ENCODE data around the gene OTOP1. TPM values are rescaled to one million over a fixed set of nuclear protein-coding genes. Genes with fewer than 3 reads are reported as not detected.

The OTOP1 gene
- total and polyA plus RNA-seq, 4 donors: not detected

DNA sequence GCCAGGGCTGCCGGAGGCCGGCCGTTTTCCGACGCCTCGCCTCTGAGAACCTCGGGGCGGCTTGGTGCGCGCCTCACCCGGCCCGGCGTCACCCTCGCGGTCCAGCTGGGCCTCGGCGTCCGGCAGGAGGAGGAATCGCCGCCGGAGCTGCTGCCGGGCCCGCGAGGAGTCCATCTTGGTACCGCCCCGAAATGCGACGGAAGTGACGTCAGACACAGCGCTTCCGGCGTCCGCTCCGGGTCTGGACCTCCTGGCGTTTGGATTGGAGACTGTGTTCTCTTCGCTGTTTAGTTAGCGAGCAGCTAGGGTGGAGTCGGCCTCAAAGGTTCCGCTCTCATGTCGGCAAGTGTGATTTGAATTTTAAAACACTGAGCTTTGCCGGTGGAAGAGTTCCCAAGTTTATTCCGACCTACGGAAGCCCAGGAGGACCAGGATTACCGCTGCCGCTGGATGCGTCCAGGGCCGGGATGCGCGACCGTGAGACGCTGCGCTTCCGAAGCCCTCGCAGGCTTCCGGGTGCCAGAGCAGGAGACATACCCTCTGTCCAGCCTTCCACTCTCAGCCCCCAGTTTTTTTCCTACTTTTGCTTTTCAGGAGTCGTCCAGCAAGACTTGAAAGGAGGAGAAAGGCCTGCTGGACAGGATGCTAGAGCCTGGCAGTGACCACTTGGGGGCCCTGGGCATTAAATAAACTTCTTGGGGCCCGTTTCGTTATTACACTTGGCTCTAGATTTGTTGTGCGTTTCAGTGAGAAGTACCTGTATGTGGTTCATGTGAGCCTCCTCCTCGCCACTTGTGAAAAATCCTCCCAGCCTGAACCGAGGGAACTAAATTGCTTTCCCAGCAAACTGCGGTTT lies 21.5 kb upstream of the OTOP1 start, which contains the start of gene TMEM128:
Gene TMEM128 (minus strand): TSS at position 195 of the 856 bp plus-strand sequence. CDS start 21 bp downstream, at position 174.
- peak within 1 kb of the TSS; percentile 80 to 86 (median 83) for H3K4me3 ChIP-seq (ENCODE audit: low read depth in 1 of 3, low read length in 3 of 3)
- peaks cover 3 to 21% (median 15%) of the 10 kb centered on the region in 4 donors for H3K36me3 ChIP-seq (ENCODE audit: control insufficient read depth in 4 of 4, insufficient read depth in 3 of 4, low read depth in 1 of 4, low read length in 3 of 4)
- peak within 1 kb of the TSS; percentile 77 to 90 for H3K27ac ChIP-seq (ENCODE audit: low read depth in 1 of 2, low read length in 2 of 2)
- no peak for TF ChIP-seq FOXA2 (IDR thresholded peaks at IDR 0.05)
- peak; percentile 36 to 39 for TF ChIP-seq RXRA (IDR thresholded peaks at IDR 0.05)
- TF ChIP-seq, protein P1, sequence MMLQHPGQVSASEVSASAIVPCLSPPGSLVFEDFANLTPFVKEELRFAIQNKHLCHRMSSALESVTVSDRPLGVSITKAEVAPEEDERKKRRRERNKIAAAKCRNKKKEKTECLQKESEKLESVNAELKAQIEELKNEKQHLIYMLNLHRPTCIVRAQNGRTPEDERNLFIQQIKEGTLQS (IDR thresholded peaks at IDR 0.05): no peak
- TF ChIP-seq, protein P2, sequence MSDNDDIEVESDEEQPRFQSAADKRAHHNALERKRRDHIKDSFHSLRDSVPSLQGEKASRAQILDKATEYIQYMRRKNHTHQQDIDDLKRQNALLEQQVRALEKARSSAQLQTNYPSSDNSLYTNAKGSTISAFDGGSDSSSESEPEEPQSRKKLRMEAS (IDR thresholded peaks at IDR 0.05): peak; percentile 61
- TF ChIP-seq, protein P3, sequence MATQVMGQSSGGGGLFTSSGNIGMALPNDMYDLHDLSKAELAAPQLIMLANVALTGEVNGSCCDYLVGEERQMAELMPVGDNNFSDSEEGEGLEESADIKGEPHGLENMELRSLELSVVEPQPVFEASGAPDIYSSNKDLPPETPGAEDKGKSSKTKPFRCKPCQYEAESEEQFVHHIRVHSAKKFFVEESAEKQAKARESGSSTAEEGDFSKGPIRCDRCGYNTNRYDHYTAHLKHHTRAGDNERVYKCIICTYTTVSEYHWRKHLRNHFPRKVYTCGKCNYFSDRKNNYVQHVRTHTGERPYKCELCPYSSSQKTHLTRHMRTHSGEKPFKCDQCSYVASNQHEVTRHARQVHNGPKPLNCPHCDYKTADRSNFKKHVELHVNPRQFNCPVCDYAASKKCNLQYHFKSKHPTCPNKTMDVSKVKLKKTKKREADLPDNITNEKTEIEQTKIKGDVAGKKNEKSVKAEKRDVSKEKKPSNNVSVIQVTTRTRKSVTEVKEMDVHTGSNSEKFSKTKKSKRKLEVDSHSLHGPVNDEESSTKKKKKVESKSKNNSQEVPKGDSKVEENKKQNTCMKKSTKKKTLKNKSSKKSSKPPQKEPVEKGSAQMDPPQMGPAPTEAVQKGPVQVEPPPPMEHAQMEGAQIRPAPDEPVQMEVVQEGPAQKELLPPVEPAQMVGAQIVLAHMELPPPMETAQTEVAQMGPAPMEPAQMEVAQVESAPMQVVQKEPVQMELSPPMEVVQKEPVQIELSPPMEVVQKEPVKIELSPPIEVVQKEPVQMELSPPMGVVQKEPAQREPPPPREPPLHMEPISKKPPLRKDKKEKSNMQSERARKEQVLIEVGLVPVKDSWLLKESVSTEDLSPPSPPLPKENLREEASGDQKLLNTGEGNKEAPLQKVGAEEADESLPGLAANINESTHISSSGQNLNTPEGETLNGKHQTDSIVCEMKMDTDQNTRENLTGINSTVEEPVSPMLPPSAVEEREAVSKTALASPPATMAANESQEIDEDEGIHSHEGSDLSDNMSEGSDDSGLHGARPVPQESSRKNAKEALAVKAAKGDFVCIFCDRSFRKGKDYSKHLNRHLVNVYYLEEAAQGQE (IDR thresholded peaks at IDR 0.05): peak; percentile 76
- TF ChIP-seq RAD21 (IDR thresholded peaks at IDR 0.05): peak in 1 of 2 donors; percentile 8
- TF ChIP-seq, protein P4, sequence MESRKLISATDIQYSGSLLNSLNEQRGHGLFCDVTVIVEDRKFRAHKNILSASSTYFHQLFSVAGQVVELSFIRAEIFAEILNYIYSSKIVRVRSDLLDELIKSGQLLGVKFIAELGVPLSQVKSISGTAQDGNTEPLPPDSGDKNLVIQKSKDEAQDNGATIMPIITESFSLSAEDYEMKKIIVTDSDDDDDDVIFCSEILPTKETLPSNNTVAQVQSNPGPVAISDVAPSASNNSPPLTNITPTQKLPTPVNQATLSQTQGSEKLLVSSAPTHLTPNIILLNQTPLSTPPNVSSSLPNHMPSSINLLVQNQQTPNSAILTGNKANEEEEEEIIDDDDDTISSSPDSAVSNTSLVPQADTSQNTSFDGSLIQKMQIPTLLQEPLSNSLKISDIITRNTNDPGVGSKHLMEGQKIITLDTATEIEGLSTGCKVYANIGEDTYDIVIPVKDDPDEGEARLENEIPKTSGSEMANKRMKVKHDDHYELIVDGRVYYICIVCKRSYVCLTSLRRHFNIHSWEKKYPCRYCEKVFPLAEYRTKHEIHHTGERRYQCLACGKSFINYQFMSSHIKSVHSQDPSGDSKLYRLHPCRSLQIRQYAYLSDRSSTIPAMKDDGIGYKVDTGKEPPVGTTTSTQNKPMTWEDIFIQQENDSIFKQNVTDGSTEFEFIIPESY (IDR thresholded peaks at IDR 0.05): peak; percentile 70
- peak; percentile 27 for TF ChIP-seq NR2F2 (IDR thresholded peaks at IDR 0.05)
- peak; percentile 98 for TF ChIP-seq YY1 (IDR thresholded peaks at IDR 0.05)
- TF ChIP-seq GABPA (IDR thresholded peaks at IDR 0.05 in 1 of 2, conservative IDR thresholded peaks at IDR 0.05 in 1 of 2): peak; percentile 89 to 97
- peak in 1 of 2 donors; percentile 58 for TF ChIP-seq JUND (IDR thresholded peaks at IDR 0.05)
- TF ChIP-seq SP1 (IDR thresholded peaks at IDR 0.05): peak; percentile 62
- peak in 1 of 2 donors; percentile 33 for TF ChIP-seq HNF4A (conservative IDR thresholded peaks at IDR 0.05)
- TF ChIP-seq EGR1 (IDR thresholded peaks at IDR 0.05; ENCODE audit: low read depth in 2 of 2): peak in 1 of 2 donors; percentile 30
- TF ChIP-seq TAF1 (conservative IDR thresholded peaks at IDR 0.05): peak; percentile 87
- TF ChIP-seq, protein P5, sequence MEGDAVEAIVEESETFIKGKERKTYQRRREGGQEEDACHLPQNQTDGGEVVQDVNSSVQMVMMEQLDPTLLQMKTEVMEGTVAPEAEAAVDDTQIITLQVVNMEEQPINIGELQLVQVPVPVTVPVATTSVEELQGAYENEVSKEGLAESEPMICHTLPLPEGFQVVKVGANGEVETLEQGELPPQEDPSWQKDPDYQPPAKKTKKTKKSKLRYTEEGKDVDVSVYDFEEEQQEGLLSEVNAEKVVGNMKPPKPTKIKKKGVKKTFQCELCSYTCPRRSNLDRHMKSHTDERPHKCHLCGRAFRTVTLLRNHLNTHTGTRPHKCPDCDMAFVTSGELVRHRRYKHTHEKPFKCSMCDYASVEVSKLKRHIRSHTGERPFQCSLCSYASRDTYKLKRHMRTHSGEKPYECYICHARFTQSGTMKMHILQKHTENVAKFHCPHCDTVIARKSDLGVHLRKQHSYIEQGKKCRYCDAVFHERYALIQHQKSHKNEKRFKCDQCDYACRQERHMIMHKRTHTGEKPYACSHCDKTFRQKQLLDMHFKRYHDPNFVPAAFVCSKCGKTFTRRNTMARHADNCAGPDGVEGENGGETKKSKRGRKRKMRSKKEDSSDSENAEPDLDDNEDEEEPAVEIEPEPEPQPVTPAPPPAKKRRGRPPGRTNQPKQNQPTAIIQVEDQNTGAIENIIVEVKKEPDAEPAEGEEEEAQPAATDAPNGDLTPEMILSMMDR (IDR thresholded peaks at IDR 0.05; ENCODE audit: low read depth, low read length, missing input control): peak; percentile 18
- no peak for TF ChIP-seq FOXA1 (IDR thresholded peaks at IDR 0.05)
- no peak for TF ChIP-seq HNF4G (IDR thresholded peaks at IDR 0.05)
- WGBS: under 1% methylated on average over 62 of the region's 62 CpGs
- peak; percentile 95 for DNase-seq (ENCODE audit: low spot score)
- peaks cover 6 to 22% (median 17%) of the 10 kb centered on the region in 4 donors for H3K4me1 ChIP-seq (ENCODE audit: control insufficient read depth in 4 of 4, insufficient read depth in 4 of 4, low read length in 3 of 4)
- no peaks in the 10 kb centered on the region for H3K9me3 ChIP-seq (ENCODE audit: control insufficient read depth in 4 of 4, low read length in 3 of 4)
- H3K9ac ChIP-seq (ENCODE audit: low read depth in 1 of 2, low read length in 2 of 2): peak within 1 kb of the TSS; percentile 86 to 97
- H3K27me3 ChIP-seq (ENCODE audit: control insufficient read depth in 4 of 4, insufficient read depth in 4 of 4, low read length in 3 of 4): no peaks in the 10 kb centered on the region
